Tibial nerve (tissue), 4 donors: ENCODE measurements around the gene LANCL1.

ENCODE experiments used
- EP300 ChIP-seq, 2 donors: sonication (generic); formaldehyde crosslinking; IDR thresholded peaks; one replicate each; pipeline ENCODE4 v1.6.1; 2017; ENCODE audit warnings: antibody characterized with exemption in 2 of 2, mild to moderate bottlenecking in 1 of 2
- POLR2A ChIP-seq, 2 donors: fragments of 450-650 bp; IDR thresholded peaks; one replicate each; pipeline ENCODE4 v1.6.1; 2017; ENCODE audit warnings: antibody characterized with exemption in 2 of 2, mild to moderate bottlenecking in 2 of 2, moderate library complexity in 2 of 2
- TF ChIP-seq, protein P1 (sequence below), 5 experiments: fragments of 200-600 bp in 3 of 5; fragments of 450-650 bp in 2 of 5; sonication (generic) in 3 of 5; IDR thresholded peaks; one replicate each; pipeline ENCODE4 v1.5.1; 2016 to 2019; ENCODE audit warnings: antibody characterized with exemption in 5 of 5, mild to moderate bottlenecking in 3 of 5, moderate library complexity in 2 of 5

DNA sequence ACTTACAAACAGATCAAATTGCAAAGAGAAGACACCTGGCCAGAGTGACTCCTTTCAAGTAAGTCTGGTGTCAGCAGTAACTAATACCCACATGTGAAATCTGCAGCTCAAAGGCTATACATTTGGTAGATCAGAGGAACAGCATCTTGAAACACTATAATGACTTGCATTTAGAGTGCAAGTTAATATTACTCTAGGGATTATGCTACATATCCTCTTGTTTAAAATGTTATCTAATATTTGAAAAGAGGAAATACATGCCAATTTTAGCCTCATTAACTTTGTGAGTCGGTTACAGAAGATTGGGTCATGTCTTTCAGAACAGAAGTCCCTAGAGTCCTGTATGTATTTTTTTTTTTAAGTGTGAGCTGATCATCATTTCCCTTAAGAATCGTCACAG, 15.2 kb downstream of the LANCL1 start:
- TF ChIP-seq POLR2A (IDR thresholded peaks at IDR 0.05) (no peak), EP300 (IDR thresholded peaks at IDR 0.05) (no peak)
- TF ChIP-seq, protein P1, sequence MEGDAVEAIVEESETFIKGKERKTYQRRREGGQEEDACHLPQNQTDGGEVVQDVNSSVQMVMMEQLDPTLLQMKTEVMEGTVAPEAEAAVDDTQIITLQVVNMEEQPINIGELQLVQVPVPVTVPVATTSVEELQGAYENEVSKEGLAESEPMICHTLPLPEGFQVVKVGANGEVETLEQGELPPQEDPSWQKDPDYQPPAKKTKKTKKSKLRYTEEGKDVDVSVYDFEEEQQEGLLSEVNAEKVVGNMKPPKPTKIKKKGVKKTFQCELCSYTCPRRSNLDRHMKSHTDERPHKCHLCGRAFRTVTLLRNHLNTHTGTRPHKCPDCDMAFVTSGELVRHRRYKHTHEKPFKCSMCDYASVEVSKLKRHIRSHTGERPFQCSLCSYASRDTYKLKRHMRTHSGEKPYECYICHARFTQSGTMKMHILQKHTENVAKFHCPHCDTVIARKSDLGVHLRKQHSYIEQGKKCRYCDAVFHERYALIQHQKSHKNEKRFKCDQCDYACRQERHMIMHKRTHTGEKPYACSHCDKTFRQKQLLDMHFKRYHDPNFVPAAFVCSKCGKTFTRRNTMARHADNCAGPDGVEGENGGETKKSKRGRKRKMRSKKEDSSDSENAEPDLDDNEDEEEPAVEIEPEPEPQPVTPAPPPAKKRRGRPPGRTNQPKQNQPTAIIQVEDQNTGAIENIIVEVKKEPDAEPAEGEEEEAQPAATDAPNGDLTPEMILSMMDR (IDR thresholded peaks at IDR 0.05): no peak
